GM12864 (cell line): Measurements from ENCODE around the gene ANKS1A.

Source experiments
- DNase-seq: peaks from one replicate; pipeline ENCODE4 v3.0.0-alpha.2; 2011; ENCODE audit warnings: low read depth
- H3K4me3 ChIP-seq: 2 replicates; pipeline ENCODE4 v1.5.1; 2011; ENCODE audit warnings: mild to moderate bottlenecking, low read depth, low read length, control low read depth
- TF ChIP-seq, protein P1 (sequence below): IDR thresholded peaks from 2 replicates; pipeline ENCODE4 v1.5.1; 2011; ENCODE audit warnings: low read depth, mild to moderate bottlenecking, moderate library complexity, low read length, control low read depth, inconsistent platforms; ENCODE audit errors: missing control alignments

The ANKS1A gene

DNA sequence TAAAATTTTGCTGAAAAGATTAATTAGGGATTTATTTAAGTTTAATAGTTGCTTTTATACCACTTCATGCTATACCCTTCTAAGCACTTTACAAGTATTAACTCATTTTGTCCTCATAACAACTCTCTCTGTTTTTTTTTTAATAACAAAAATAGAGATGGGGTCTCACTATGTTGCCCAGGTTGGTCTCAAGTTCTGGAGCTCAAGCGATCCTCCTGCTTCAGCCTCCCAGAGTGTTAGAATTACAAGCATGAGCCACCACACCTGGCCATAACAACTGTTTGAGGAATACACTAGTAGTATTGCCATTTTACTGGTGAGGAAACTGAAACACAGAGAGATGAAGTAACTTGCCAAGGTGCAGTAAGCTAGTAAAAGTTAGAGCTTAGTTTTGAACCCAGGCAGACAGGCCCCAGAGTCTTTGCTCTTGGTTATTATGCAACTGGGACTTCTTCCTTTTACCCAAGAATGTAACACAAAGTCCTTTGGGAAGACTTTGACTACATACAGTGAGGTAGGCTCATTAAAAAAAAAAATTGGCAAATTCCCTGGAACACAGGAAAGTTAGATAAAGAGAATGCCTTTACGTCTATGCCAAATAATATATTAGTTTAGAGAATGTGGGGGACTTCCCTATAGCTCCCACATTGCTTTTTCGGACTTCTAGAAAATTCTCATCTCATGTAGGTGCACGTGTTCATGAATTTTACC lies 11.4 kb downstream of the ANKS1A start:
- DNase-seq = no peak
- no peak overlapping the region for H3K4me3 ChIP-seq
- TF ChIP-seq, protein P1, sequence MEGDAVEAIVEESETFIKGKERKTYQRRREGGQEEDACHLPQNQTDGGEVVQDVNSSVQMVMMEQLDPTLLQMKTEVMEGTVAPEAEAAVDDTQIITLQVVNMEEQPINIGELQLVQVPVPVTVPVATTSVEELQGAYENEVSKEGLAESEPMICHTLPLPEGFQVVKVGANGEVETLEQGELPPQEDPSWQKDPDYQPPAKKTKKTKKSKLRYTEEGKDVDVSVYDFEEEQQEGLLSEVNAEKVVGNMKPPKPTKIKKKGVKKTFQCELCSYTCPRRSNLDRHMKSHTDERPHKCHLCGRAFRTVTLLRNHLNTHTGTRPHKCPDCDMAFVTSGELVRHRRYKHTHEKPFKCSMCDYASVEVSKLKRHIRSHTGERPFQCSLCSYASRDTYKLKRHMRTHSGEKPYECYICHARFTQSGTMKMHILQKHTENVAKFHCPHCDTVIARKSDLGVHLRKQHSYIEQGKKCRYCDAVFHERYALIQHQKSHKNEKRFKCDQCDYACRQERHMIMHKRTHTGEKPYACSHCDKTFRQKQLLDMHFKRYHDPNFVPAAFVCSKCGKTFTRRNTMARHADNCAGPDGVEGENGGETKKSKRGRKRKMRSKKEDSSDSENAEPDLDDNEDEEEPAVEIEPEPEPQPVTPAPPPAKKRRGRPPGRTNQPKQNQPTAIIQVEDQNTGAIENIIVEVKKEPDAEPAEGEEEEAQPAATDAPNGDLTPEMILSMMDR = no peak

DNA sequence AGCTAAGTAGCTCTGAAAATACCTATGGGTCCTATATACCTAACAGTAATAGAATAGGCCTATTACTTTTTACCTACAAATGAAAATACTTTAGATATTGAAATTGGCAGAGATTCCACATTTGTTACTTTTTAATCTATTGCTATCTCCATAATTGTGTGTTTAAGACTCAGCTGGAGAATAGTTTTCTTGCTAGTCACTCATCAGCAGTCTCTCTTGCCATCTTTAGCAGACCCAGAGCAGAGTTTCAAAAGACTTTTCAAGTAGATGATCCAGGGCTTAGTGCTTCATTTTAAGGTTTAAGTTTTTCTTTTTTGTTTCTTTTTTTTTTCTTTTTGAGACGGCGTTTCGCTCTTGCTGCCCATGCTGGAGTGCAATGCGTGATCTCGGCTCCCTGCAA lies 12.9 kb downstream of the ANKS1A start:
- no peak overlapping the region for H3K4me3 ChIP-seq
- TF ChIP-seq, protein P1 = no peak
- DNase-seq = no peak

DNA sequence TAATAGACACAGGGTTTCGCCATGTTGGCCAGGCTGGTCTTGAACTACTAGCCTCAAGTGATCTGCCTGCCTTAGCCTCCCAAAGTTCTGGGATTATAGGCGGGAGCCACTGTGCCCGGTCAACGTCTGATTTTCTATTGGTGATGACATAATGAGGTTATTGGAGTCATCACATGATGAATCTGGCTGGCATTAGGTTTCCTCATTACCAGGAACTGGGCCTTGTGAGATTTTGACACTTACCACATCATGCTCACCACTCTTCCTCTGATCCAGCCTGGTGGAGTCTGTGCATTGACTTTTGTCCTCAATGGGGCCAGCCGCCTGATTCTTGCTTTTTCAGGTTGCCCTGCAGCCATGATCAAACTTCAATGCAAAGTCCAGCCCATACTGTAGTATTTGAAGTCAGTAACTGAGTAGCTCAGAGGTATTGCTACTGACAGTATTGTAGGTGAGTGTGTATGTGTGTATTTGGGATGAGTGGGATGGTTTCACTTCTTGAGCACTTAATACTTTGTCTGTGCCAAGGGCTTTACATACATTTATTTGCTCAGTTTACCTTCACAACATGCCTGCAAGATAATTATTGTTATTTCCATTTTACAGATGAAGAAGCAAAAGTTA lies 16.0 kb downstream of the ANKS1A start:
- no peak overlapping the region for H3K4me3 ChIP-seq
- TF ChIP-seq, protein P1 = no peak
- no peak for DNase-seq

- no peak for DNase-seq
- no peak overlapping the region for H3K4me3 ChIP-seq
- TF ChIP-seq, protein P1 = no peak
Measured at GRCh38 chr6:34906826-34907225, 17.8 kb downstream of the ANKS1A start.

- H3K4me3 ChIP-seq = no peak overlapping the region
- TF ChIP-seq, protein P1 = no peak
- DNase-seq = no peak
Measured at GRCh38 chr6:34908194-34908593, 19.1 kb downstream of the ANKS1A start.

DNA sequence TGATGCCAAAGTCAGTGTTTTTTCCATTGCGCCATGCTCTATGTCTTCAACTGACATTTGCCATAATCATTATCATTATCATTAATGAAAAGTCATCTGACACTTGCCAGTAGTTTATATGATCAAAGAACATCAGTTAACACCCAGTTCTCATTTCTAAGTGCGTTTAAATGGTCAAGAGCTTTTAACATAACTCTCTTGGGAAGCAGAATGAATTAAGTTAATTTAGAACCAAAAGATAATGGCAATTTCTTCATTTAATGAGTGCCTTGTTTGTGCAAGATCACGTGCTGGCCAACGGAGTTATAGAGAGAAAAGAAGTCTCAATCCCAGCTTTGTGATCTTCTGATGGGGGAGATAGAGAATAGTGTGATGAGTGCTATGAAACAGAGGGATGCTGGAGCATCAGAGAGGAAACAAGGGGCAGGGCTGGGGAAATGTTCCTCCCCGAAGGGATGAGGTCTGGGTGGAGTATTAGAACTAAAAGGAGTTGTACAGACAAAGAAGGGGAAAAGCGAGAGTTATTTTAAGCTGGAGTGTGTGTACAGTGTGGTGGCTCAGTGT lies 20.3 kb downstream of the ANKS1A start:
- TF ChIP-seq, protein P1 = no peak
- DNase-seq = no peak
- H3K4me3 ChIP-seq = no peak overlapping the region
